ENCODE results near the gene TNPO3. TPM values are rescaled to one million over a fixed set of nuclear protein-coding genes. Genes with fewer than 3 reads are reported as not detected.

TNPO3 gene
- total and polyA plus RNA-seq, 12 donors: 10.6 to 61.1 (median 41.8) TPM

GRCh38 chr7:129030440-129030839 lies 24.5 kb downstream of the TNPO3 start:
- Histone ChIP-seq H3K27ac (no peak overlapping the region), H3K27me3 (no peaks in the 10 kb centered on the region), H3K4me1 (replicated peaks in 1 of 2) (peaks cover 0 to 10% of the 10 kb centered on the region in 2 donors), H3K9me3 (replicated peaks in 1 of 3) (no peaks in the 10 kb centered on the region), H3K4me3 (no peak overlapping the region), H3K36me3 (replicated peaks in 1 of 2) (no peaks in the 10 kb centered on the region)
- 94 to 99% (median 99%) methylated on average over 3 of the region's 3 CpGs for WGBS, 4 donors
- DNase-seq: no peak
- intact Hi-C loops (cut with DNase I): no loop called here
- TF ChIP-seq, protein P1, sequence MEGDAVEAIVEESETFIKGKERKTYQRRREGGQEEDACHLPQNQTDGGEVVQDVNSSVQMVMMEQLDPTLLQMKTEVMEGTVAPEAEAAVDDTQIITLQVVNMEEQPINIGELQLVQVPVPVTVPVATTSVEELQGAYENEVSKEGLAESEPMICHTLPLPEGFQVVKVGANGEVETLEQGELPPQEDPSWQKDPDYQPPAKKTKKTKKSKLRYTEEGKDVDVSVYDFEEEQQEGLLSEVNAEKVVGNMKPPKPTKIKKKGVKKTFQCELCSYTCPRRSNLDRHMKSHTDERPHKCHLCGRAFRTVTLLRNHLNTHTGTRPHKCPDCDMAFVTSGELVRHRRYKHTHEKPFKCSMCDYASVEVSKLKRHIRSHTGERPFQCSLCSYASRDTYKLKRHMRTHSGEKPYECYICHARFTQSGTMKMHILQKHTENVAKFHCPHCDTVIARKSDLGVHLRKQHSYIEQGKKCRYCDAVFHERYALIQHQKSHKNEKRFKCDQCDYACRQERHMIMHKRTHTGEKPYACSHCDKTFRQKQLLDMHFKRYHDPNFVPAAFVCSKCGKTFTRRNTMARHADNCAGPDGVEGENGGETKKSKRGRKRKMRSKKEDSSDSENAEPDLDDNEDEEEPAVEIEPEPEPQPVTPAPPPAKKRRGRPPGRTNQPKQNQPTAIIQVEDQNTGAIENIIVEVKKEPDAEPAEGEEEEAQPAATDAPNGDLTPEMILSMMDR (IDR thresholded peaks at IDR 0.05): no peak
- TF ChIP-seq POLR2A (IDR thresholded peaks at IDR 0.05): no peak

- Histone ChIP-seq H3K9me3 (replicated peaks in 1 of 3) (no peaks in the 10 kb centered on the region), H3K4me1 (replicated peaks in 1 of 2) (peaks cover 0 to 19% of the 10 kb centered on the region in 2 donors), H3K27me3 (no peaks in the 10 kb centered on the region), H3K27ac (no peak overlapping the region), H3K4me3 (no peak overlapping the region), H3K36me3 (replicated peaks in 1 of 2) (no peaks in the 10 kb centered on the region)
- no peak for TF ChIP-seq POLR2A (IDR thresholded peaks at IDR 0.05)
- TF ChIP-seq, protein P1 (IDR thresholded peaks at IDR 0.05): no peak
- no peak for DNase-seq
- WGBS, 4 donors: 88 to 99% (median 96%) methylated on average over 3 of the region's 3 CpGs
- intact Hi-C loops (cut with DNase I): no loop called here
Observed at GRCh38 chr7:129024125-129024524, 30.8 kb downstream of the TNPO3 start.

DNA sequence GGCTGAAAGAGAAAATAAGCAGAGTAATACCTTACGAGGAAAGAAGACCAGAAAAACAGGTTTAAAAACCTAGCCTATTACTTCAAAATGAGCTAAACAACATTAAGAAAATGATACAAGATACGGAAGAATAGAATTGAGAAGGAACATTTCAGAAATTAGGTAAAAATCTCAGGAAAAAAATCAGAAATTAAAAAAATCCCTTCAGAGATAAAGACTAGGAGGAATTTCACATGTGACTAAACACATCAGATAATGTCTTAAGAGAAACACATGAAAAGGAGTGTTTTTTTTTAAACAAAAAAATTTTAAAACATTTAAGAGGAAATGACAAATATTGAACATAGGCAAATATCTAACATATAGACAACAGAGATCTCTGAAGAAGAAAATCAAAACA lies 33.3 kb downstream of the TNPO3 start:
- intact Hi-C loops (cut with DNase I): no loop called here
- Histone ChIP-seq H3K4me3 (no peak overlapping the region), H3K9me3 (replicated peaks in 1 of 3) (no peaks in the 10 kb centered on the region), H3K4me1 (replicated peaks in 1 of 2) (peaks cover 0 to 8% of the 10 kb centered on the region in 2 donors), H3K36me3 (replicated peaks in 1 of 2) (no peaks in the 10 kb centered on the region), H3K27me3 (no peaks in the 10 kb centered on the region), H3K27ac (no peak overlapping the region)
- no peak for DNase-seq
- TF ChIP-seq, protein P1 (IDR thresholded peaks at IDR 0.05): no peak
- TF ChIP-seq POLR2A (IDR thresholded peaks at IDR 0.05): no peak
- WGBS, 4 donors: 93 to 98% (median 96%) methylated on average over 2 of the region's 2 CpGs

DNA sequence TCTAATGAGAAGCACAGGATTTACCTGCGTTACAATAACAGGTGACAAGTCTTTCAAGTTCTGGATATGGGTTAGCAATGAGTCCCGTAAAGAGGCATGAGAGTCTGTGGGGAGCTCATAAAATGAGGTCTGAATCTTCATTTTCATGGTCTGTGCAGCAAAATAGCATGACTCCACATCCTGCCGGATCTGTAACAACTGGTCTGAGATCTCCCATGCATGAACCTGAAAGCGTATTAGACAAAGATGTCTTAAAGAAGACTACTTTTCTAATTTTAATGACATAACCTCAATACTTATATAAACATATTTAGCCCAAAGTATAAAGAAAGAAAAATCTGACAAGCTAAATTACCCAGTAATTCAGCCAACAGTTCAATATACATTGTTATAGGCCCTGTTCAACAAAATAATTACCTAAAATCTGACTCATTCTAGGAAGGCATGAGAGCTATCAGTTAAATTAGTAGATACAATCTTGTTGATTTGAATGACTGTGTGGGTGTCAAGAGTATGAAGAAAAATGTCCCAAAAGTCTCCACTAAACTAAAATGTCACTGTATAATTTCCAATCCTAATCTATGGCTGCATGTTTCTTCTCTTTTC lies 36.9 kb downstream of the TNPO3 start:
- WGBS, 4 donors: 97 to 99% (median 98%) methylated on average over 4 of the region's 4 CpGs

More for the DNA sequence above, 36.9 kb downstream of the TNPO3 start:
- TF ChIP-seq, protein P1 (IDR thresholded peaks at IDR 0.05): no peak
- no peak for TF ChIP-seq POLR2A (IDR thresholded peaks at IDR 0.05)
- intact Hi-C loops (cut with DNase I): no loop called here
- Histone ChIP-seq H3K36me3 (replicated peaks in 1 of 2) (peaks cover 0 to 31% of the 10 kb centered on the region in 2 donors), H3K9me3 (replicated peaks in 1 of 3) (no peaks in the 10 kb centered on the region), H3K27ac (no peak overlapping the region), H3K27me3 (no peaks in the 10 kb centered on the region), H3K4me3 (no peak overlapping the region), H3K4me1 (replicated peaks in 1 of 2) (peaks cover 0 to 3% of the 10 kb centered on the region in 2 donors)
- no peak for DNase-seq

Measured in adrenal gland (tissue), 12 donors.